C1 segment of cervical spinal cord (tissue), 14 donors: Measurements from ENCODE around the gene CORO2A.
"Not testable (repeated sequence)": the region's sequence is repeated elsewhere in the genome, so short reads cannot be mapped to it uniquely, and the experiment has no call there.

Experiments used
- DNase-seq, 14 donors: peaks; one replicate each; lab custom pipeline; 2025; lab: John Stamatoyannopoulos, UW

Gene CORO2A

DNA sequence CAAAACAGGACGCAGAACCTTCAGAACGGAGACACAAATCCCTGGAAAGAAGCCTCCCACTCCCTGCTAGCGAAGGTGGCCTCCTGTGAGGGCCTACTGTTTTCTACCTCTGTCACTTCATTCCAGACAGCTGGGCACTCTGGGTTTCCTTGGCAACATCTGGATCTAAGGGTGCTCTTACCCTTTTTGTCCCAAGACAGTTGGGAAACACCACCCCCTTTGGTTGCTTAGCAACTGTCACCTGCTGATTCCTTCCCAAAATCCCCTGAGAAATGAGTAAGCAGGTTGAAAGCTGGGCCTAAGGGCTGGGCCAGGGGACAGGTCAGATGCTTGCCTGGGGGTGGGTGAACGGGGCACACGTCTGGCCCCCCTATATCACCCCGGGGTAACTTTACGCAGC, 106.5 kb downstream of the CORO2A start:
- DNase-seq, result no peak

- DNase-seq, result no peak
Observed at GRCh38 chr9:98085058-98085457, 107.4 kb downstream of the CORO2A start.

GRCh38 chr9:98084396-98084795, 108.0 kb downstream of the CORO2A start:
- no peak for DNase-seq

DNA sequence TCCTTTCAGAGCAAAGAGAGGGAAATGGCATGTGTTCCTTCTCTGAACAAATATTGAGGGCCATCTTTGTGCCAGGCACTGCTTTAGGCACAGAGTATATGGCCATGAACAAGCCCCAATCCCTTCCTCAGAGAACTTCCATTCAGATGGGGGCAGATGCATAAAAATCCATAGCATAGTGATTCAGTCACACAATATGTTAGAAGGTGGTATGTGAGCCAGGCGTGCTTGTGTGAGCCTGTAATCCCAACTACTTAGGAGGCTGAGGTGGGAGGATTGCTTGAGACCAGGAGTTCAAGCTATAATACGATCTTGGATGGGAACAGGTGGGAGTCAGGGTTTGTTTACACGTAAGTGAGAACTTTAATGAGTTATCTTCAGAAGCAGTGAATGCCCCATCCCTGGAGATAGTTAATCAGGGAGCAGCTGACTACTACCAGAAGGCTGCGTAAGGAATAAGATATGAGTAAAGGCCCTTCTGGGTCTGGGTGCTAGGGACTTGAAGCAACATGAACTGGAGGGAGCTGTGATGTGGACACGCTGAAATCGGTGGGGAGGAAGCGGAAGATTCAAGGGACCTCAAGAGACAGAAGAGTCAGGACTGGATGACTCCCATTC, 108.8 kb downstream of the CORO2A start:
- no peak for DNase-seq

DNA sequence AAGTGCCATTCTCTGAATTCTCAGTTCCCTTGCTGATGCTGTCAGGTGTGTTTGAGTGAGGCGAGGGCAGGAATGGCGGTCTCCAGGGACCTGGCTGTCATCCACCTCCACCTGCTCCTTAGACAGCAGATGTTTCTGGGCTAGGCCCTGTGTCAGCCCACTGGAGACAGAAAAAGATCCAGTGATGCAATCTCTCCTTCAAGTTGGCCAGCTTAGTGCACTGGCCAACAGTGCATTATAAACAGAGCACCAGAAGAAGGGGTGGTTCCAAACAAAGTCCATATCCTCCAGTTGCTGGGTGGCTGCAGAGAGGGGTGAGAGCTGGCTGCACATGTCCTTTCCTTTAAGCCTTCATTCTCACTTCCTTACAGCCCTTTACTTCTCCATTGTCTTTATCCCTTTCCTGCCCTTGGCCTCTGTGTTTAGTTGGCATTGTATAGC, 109.4 kb downstream of the CORO2A start:
- DNase-seq, result no peak

DNA sequence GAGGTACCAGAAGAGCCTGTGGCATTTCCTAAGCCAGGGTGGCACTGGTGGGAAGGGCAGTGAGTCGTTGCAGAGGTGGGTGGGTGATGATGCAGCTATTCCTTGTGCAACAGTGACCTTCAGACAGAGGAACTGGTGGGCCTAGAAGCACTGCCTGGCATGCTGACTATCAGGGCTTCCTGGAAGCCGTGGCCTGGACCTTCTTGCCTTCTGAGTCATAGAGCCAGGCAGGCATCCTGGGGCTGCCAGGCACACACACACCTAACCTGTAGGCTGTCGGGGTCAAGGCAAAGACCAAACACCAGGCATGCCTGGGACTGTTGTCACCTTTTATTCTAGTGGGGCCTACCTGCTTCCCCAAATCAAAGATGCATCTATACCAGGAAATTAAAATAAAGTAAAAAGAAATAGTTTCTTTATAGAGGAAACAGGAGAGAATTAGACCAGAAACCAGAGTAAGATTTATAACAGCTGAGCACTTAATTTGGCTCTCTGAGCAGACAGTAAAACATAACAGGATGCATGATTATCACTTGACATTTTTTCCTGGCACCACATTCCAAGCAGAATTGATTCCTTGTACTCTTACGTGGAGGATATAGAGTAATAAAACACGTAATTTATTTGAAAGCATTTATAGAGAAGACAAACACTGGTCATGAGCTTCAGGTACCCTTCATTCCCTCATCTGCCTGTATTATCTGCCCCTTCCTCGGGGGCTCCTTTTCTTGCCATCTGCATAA, 110.8 kb downstream of the CORO2A start:
- DNase-seq, result peak in 1 of 14 donors; percentile 12

GRCh38 chr9:98080780-98081179, 111.7 kb downstream of the CORO2A start:
- no peak for DNase-seq

DNA sequence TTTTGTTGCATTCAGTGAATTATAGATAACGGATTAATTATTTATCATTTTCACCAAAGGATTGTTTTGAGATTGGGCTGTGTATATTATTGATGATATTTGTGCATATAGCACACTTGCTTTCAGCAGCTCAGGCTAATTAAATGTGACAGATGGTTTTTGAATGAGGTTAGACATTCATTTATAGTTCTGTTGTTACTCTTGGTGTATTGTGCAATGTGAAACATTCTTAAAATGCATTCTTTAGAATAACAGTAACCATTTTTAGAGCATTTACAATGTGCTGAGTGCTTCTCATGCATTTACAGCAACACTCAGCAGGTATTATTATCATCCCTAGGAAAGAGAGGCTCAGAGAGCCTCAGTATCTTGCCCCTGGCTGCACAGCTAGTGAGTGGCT, 112.1 kb downstream of the CORO2A start:
- DNase-seq, result no peak

- DNase-seq, result no peak
Observed at GRCh38 chr9:98078895-98079294, 113.5 kb downstream of the CORO2A start.

- not testable (repeated sequence) for DNase-seq
Observed at GRCh38 chr9:98076514-98076890, 115.9 kb downstream of the CORO2A start.

GRCh38 chr9:98075332-98075805, 117.1 kb downstream of the CORO2A start:
- no peak for DNase-seq

DNA sequence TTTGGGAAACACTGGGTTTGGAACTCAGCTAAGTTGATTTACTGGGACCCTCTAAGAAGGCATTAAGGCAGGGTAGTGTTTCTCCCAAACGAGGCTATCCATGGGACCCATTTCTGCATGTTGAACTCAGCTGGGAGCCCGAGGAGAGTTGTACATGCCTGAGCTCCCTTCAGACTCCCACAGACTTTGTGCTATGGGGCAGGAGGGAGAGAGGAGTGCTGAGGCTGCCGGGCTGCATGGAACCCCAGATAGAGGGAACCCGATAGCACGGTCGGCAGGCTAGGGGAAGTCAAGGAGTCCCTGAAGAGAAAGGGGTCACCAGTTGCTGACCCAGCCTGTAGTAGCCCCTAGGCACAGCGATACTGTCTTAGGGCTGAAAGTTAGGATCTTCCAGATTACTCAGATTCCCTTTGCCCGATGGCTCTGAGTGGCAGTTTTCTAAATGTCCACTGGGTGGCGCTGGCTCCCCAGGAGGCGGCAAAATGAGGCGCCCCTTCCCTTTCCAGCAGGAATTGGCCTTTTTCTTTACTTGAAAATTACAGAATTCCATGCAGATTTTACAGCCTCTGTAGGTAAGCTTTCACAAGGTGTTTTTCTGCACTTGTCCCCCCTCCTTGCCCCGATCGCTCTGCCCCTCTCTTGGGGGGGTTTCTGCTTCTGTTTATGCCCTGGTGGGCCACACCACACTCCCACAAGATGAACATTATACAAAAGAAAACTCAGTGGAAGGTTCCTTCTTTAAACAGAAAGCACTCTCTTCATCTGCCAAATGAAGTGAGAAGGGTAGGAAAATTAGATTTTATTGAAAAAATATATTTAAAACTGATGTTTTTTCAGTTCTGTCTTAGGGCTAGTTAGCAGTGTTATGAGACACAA, 118.1 kb downstream of the CORO2A start:
- DNase-seq, result peak in 13 of 14 donors; percentile 4 to 67 (median 19)

- no peak for DNase-seq
Observed at GRCh38 chr9:98071737-98072136, 120.7 kb downstream of the CORO2A start.
